K562 (cell line): ENCODE results near the gene MRPL33. TPM values are rescaled to one million over a fixed set of nuclear protein-coding genes. Genes with fewer than 3 reads are reported as not detected.

Experiments
- ATAC-seq: fragments of 200-7000 bp; cut with Tn5 transposase; 3 replicates; pipeline ENCODE4 v1.9.1; 2020; ENCODE audit warnings: moderate library complexity
- BruUV-seq: library from RNA; stranded (reverse); fragments of 400-500 nt; replicated peaks from 2 replicates; lab custom pipeline; 2021; lab: Mats Ljungman, UMichigan
- CTCF ChIA-PET: fragments of 300-600 bp; formaldehyde crosslinking; extraction: SDS; loops from one replicate; lab custom pipeline; 2021; ENCODE audit warnings: low intra/inter-chr PET ratio; lab: Yijun Ruan, JAX
- POLR2A ChIA-PET: fragments of 300-600, 350-650 bp; sonication (Branson Sonifier 250); formaldehyde crosslinking; extraction: SDS; loops from one replicate; lab custom pipeline; 2021; ENCODE audit warnings: antibody characterized with exemption, inconsistent platforms; lab: Yijun Ruan, JAX
- DNase-seq, 4 experiments: peaks; one replicate each; pipeline versions ENCODE4 v3.0.0 to v3.0.0-alpha.2; 2011 to 2018; ENCODE audit warnings: low spot score in 3 of 4, mixed read lengths in 3 of 4; ENCODE audit errors: extremely low read depth in 1 of 4
- FAIRE-seq: peaks from 2 replicates; lab custom pipeline; 2011; peaks lifted over from hg19 to GRCh38; lab: Jason Lieb, UNC
- H2AFZ ChIP-seq: 2 replicates; pipeline ENCODE4 v1.6.0; 2011; ENCODE audit warnings: low read depth, low read length, control low read depth, inconsistent platforms
- H3K27ac ChIP-seq: fragments of 200-600 bp; 3 replicates; pipeline ENCODE4 v1.8.0; 2011; ENCODE audit warnings: low read depth, mild to moderate bottlenecking, control low read depth, inconsistent platforms, low read length, moderate library complexity, mixed read lengths; ENCODE audit errors: extremely low read depth
- H3K27me3 ChIP-seq, 2 experiments: fragments of 300-600 bp in 1 of 2; 2 replicates in 1 of 2; 3 replicates in 1 of 2; pipeline versions ENCODE4 v1.6.0 to v1.8.0; 2011; ENCODE audit warnings: inconsistent platforms in 2 of 2, low read length in 2 of 2, mild to moderate bottlenecking in 1 of 2, mixed read lengths in 1 of 2, moderate library complexity in 1 of 2; ENCODE audit not compliant: control insufficient read depth in 2 of 2, insufficient read depth in 2 of 2
- H3K36me3 ChIP-seq: fragments of 300-600 bp; 3 replicates; pipeline ENCODE4 v1.8.0; 2011; ENCODE audit warnings: mild to moderate bottlenecking, low read length, inconsistent platforms; ENCODE audit not compliant: control insufficient read depth, insufficient read depth
- H3K4me1 ChIP-seq, 2 experiments: fragments of 200-600 bp in 1 of 2; replicated peaks in 1 of 2; 2 replicates in 1 of 2; 3 replicates in 1 of 2; pipeline versions ENCODE4 v1.5.1 to v1.8.0; 2011; ENCODE audit warnings: inconsistent platforms in 2 of 2, low read length in 2 of 2, mild to moderate bottlenecking in 1 of 2, mixed read lengths in 1 of 2, moderate library complexity in 1 of 2; ENCODE audit not compliant: control insufficient read depth in 2 of 2, insufficient read depth in 2 of 2
- H3K4me2 ChIP-seq: 2 replicates; pipeline ENCODE4 v1.6.1; 2011; ENCODE audit warnings: low read length, control low read depth, inconsistent platforms, mixed read lengths; ENCODE audit not compliant: insufficient read depth
- H3K4me3 ChIP-seq: fragments of 200-600 bp; sonication (generic), shearing (Covaris generic); 2 replicates; pipeline ENCODE4 v1.5.1; 2016; ENCODE audit warnings: control low read depth, inconsistent platforms
- H3K79me2 ChIP-seq: fragments of 200-600 bp; 3 replicates; pipeline ENCODE4 v1.8.0; 2011; ENCODE audit warnings: low read length, inconsistent platforms; ENCODE audit not compliant: control insufficient read depth, insufficient read depth
- H3K9ac ChIP-seq, 2 experiments: 2 replicates each; pipeline versions ENCODE4 v1.6.0 to v1.6.1; 2011; ENCODE audit warnings: low read depth in 2 of 2, low read length in 2 of 2, control low read depth in 1 of 2, inconsistent platforms in 1 of 2, mild to moderate bottlenecking in 1 of 2, mixed read lengths in 1 of 2; ENCODE audit not compliant: insufficient read depth in 1 of 2
- H3K9me1 ChIP-seq: one replicate; pipeline ENCODE4 v1.6.0; 2011; ENCODE audit warnings: inconsistent platforms, mild to moderate bottlenecking, low read length, moderate library complexity; ENCODE audit not compliant: control insufficient read depth, insufficient read depth
- H3K9me3 ChIP-seq: replicated peaks from 2 replicates; pipeline ENCODE4 v1.5.1; 2011; ENCODE audit warnings: low read depth, low read length, inconsistent platforms; ENCODE audit not compliant: control insufficient read depth, insufficient read depth
- H4K20me1 ChIP-seq: replicated peaks from 2 replicates; pipeline ENCODE4 v1.6.1; 2011; ENCODE audit warnings: low read length, inconsistent platforms, mixed read lengths; ENCODE audit not compliant: control insufficient read depth, insufficient read depth
- USF2 ChIP-seq: sonication (generic); formaldehyde crosslinking; IDR thresholded peaks from 2 replicates; pipeline ENCODE4 v1.5.0; 2020; ENCODE audit warnings: missing genetic modification reagents
- ZNF507 ChIP-seq: conservative IDR thresholded peaks from 2 replicates; pipeline ENCODE4 v1.6.1; 2017; ENCODE audit warnings: missing genetic modification characterization, missing compliant biosample characterization
- WGBS: fragments of 100-300 bp; shearing (Covaris generic); methylation state at CpG from one replicate; pipeline ENCODE4 v1.1.6; 2016; ENCODE audit warnings: low coverage, mixed read lengths; ENCODE audit not compliant: insufficient coverage; ENCODE audit errors: missing lambda C conversion rate; 5-methylcytosine and 5-hydroxymethylcytosine counted together
- in situ Hi-C: fragments of 300-500 bp; cut with MboI; formaldehyde crosslinking; loops from 4 replicates; pipeline ENCODE4 v1.15.0; 2018; ENCODE audit warnings: inconsistent platforms, mixed read lengths
- intact Hi-C: fragments of 100-400 bp; cut with micrococcal nuclease; formaldehyde crosslinking; loops from 2 replicates; pipeline ENCODE4 v1.14.2; 2022
- polyA plus RNA-seq, 8 experiments: library from polyadenylated mRNA; depleted of rRNA in 4 of 8; stranded (reverse) in 5 of 8; unstranded in 3 of 8; fragments of >200 nt; fragmentation: Nextera tagmentation in 2 of 8; fragmentation: Illumina TruSeq in 1 of 8; extraction: Ambion mirVana in 2 of 8; extraction: Trizol in 1 of 8; gene quantifications; 2 replicates each; pipeline versions ENCODE4 v1.2.1 to v1.2.3, GENCODE V29; 2011 to 2014; ENCODE audit warnings: inconsistent platforms in 1 of 8, missing spikeins in 1 of 8
- total RNA-seq, 7 experiments: library from RNA; depleted of rRNA in 6 of 7; stranded (reverse); fragments of >200 nt in 6 of 7; fragmentation: Illumina TruSeq in 2 of 7; extraction: Trizol in 2 of 7; gene quantifications; 2 replicates each; pipeline versions ENCODE4 v1.2.1 to v1.2.3, GENCODE V29; 2011 to 2021; ENCODE audit warnings: low replicate concordance in 1 of 7

Gene MRPL33
- total and polyA plus RNA-seq, 9 of the 15 experiments (the other 6 are each of a cell fraction or from before 2014, with no cell fraction given): 68.3 to 338 (median 226) TPM

- DNase-seq: no peak
- TF ChIP-seq ZNF507 (tag): no peak
- 0 out of 2 replicates have a peak, but pooled peaks have one; percentile 4 for TF ChIP-seq USF2 (CRISPR knock-in tag)
- TF ChIP-seq, all 486 proteins: peak for 1
- Histone ChIP-seq H3K9me3 (no peaks in the 10 kb centered on the region), H3K27ac (no peak overlapping the region), H4K20me1 (no peaks in the 10 kb centered on the region; the same call in 1 of the 2 replicates), H3K4me3 (no peak overlapping the region), H3K9ac (no peak overlapping the region), H2AFZ (no peak overlapping the region), H3K9me1 (no peaks in the 10 kb centered on the region), H3K79me2 (no peaks in the 10 kb centered on the region), H3K36me3 (no peaks in the 10 kb centered on the region), H3K4me2 (no peak overlapping the region), H3K4me1 (no peaks in the 10 kb centered on the region; a peak in 1 of 5 replicates), H3K27me3 (peaks cover 19 to 36% of the 10 kb centered on the region in 2 experiments)
- ATAC-seq (no peak), FAIRE-seq (no peak)
- BruUV-seq: no TSS peak
- in situ Hi-C loops: no loop called here
- intact Hi-C loops: no loop called here
- ChIA-PET CTCF (no interaction called here), POLR2A (no interaction called here)
- WGBS: 0% methylated on average over 4 of the region's 4 CpGs
These were observed 24.4 kb downstream of the MRPL33 start for GRCh38 chr2:27795868-27796277.
